Activated CD8-positive, alpha-beta memory T cell treated with anti-CD3 and anti-CD28 coated beads for 24 hours (primary cell): ENCODE measurements around the gene PSMF1.
"Not testable (repeated sequence)": the region's sequence is repeated elsewhere in the genome, so short reads cannot be mapped to it uniquely, and the experiment has no call there.

ENCODE experiments used
- DNase-seq: peaks from one replicate; pipeline ENCODE4 v3.0.0-alpha.2; 2020

PSMF1 gene

GRCh38 chr20:1197801-1198200 lies 79.4 kb downstream of the PSMF1 start:
- no peak for DNase-seq

GRCh38 chr20:1198751-1199150 lies 80.3 kb downstream of the PSMF1 start:
- no peak for DNase-seq

DNA sequence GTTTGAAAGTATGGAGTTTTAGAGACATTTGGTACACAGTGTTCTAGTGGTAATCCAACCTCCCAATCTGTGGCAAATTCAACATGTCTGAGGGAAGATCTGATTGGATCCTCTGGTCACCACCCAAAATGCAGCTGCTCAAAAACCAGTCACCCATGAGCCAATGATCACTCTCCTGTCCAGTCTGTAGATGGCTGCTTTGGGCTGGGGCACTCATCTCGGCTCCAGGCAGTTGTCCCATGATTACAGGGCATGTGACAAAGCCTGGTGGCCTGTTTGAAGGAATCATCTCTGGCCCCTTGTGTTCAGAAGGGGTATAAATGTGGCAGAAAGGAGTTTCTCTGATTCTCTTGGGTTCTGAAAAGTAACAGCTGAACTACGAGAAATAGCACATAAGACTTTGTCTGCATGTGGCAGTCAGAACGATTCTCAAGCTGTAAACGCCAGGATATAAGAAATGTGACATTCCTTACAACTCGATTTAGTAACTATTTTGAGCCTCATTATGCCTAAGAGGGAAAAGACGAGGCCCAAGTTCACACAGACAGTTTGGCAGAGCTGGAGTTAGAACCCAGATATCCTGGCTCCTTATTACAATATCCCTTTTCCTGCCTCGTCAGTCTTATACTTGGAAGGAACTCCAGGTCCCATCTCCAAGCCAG lies 80.9 kb downstream of the PSMF1 start:
- DNase-seq: no peak

- DNase-seq: no peak
These were observed 81.6 kb downstream of the PSMF1 start for GRCh38 chr20:1199964-1200363.

DNA sequence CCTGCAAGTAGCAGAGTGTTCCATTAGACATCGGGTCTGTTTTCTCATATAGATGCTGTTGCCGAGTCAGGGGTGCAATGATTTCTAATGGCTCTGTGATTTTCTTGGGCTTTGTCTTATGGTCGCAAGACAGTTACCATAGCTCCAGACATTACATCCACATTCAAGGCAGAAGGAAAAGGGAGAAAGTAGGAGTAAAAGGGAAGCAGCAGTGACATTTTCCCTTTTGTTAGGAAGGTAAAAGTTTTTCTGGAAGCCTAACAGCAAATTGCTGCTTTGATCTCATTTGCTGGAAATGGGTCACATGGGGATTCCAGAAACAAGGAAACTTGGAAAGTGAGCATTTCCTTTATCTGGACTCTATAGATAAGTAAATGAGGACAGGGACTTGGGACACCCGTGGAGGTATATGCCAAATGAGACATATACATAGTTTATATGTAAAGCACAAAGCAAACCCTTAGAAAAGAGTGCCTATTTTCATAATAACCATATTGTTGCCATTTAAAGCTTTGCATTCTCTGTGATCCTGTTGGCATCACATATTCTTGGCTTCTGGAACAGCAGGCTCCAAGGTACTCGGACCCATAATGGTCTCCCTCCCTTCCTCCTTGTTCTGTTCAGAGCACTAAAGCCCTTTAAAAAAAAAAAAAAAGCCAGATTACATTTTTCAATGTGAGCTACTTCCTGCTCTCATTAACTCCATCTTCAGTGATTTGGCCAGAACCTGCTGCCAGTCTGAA lies 84.5 kb downstream of the PSMF1 start, which contains the start of gene C20orf202:
TSS of gene C20orf202 (plus strand) at position 693 of the 743 bp plus-strand sequence. CDS start 132 bp downstream, outside the sequence.
- DNase-seq: no peak

GRCh38 chr20:1203630-1204029 lies 85.2 kb downstream of the PSMF1 start:
- DNase-seq: no peak

DNA sequence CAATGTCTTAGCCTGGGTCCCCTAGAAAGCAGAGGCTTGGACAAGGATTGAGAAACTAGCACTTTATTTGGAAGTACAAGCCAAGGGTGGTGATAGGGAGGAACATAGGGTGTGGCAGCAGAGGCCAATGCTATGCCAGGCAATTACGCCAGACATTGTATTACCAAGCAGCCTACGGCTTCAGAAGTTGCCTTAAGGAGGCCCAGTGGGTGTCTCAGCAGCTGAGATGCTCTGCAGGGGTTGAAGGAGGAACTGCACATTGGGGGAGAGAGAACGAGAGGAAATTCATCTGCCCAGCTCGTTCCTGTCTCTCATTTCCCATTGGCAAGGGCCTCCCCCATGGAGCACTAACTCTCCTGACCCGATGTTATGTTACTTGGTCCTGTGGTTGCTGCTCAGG lies 85.7 kb downstream of the PSMF1 start:
- DNase-seq: no peak

GRCh38 chr20:1204576-1204975 lies 86.2 kb downstream of the PSMF1 start:
- DNase-seq: no peak

DNA sequence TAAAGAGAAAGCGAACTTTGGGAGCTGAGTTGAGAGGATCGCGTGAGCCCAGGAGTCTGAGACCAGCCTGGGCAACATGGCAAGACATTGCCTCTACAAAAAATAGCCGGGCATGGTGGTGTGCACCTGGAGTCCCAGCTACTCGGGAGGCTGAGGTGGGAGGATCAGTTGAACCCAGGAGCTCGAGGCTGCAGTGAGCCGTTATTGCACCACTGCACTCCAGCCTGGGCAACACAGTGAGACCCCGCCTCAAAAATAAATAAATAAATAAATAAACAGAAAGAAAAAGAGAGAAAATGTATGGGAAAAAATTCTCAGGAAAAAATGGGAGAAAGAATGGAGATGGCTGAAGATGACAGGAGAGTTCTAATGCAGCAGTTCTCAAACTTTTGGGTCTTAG lies 87.4 kb downstream of the PSMF1 start:
- no peak for DNase-seq

DNA sequence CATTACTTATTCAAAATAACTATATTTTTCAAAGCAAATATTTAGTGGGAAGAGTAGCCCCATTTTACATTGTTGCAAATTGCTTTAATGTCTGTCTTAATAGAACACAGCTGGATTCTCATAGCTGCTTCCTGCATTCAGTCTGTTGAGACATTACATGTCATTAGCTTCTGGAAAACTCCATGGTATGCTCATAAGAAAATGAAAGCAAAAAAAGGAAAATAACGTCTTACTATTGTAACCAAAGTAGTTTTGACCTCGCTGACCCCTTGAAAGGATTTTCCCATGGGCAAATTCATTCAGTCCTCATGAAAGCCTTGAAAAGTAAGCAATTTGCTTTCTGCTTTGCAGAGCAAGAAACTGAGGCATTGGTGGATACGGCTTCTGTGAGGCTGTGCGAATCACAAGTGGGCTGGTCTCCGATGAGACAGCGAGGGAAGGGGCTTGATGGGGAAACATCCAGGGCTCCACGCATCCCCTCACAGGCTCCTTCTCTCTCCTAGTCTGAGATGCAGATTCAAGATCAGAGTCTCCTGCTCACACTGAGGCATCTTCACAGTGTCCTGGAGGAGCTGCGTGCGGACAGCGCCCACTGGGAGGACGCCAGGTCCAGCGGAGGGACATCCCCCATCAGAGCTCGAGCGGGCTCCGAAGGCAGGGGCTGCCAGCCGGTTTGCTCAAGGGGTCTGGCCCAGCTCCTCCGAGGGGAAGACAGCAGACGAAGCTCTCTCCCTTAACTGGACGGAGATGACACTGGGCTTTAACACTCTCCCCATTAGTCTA lies 88.2 kb downstream of the PSMF1 start:
- no peak for DNase-seq

DNA sequence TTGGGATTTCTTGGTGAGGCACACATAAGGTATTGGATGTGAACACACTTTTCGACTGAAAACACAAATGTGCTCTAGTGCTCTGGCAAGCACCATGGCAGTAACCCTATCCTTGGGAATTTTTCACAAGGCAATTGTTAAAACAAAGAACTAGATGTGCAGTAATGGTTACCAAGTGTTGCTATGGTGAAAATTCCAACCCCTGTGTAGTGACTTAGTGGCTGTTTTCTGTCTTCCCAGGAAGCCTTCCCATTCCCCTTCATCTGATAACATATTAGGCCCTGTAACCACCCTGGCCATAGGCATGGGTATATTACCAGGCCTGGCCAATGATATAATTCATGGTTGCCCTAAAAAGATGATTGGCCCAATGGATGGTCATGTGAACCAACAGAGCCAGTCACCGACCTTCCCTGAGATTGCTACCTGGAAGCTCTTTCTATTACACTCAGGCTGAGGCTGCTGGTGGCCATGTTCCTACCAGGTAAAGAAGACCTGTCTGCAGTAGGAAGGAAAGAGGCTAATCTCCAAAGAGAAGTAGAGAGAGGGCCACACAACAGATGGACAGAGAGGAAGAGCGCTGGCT lies 89.0 kb downstream of the PSMF1 start:
- no peak for DNase-seq

GRCh38 chr20:1209447-1210387 lies 91.3 kb downstream of the PSMF1 start:
- DNase-seq: no peak

- no peak for DNase-seq
These were observed 92.1 kb downstream of the PSMF1 start for GRCh38 chr20:1210501-1210900.

GRCh38 chr20:1212023-1212422 lies 93.6 kb downstream of the PSMF1 start:
- no peak for DNase-seq

DNA sequence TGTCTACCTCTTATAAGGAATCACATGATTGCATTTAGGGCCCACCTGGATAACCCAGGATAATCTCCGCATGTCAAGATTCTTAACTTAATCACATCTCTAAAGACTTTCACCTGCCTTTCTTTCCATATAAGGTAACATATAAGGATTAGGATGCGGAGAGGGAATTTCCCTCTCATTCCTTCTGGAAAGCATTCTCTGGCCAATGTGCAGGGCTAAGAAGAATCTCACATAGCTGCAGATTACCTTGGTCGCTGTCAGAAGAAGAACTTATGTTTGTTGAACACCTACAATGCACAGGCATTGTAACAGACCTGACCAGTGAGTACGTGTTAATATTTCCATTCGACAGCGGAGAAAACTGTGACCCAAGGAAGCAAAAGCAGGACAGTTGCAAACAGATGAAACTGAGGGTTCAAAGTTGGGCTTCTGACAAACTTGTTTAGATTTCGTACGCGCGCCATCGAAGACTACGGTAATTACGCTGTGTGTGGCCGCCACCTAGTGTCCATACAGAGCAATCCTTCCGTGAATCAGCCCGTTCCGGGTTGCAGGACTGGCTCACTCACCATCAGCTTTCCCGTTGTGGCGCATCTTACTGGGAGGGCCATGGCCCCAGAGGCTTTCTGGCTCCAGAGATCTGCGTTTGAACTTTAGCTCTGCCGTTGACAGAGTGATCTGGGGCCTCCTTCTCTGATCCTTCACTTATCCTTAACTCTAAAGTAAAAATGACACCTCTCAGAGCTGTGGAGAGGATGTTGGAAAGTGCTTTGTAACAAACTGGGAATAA lies 94.4 kb downstream of the PSMF1 start:
- DNase-seq: peak; percentile 81

DNA sequence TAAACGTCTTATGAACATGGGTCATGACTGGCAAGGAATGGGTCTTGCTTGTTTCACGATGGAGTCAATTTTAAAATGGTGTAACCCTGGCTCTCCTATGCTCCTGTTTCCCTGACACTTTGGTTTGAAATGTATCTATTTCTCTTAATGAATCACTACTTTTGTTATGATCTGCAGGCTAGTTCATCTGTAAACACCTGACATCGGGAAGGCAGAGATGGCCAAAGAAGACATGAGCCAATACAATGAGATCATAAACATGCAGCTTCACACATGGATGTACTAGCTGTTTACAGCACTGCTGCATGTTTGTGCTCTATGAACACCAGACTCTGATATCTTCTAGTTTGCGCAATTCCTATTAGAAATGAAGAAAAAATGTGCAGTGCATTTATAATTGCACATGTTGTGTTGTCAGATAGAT lies 96.4 kb downstream of the PSMF1 start:
- no peak for DNase-seq

DNA sequence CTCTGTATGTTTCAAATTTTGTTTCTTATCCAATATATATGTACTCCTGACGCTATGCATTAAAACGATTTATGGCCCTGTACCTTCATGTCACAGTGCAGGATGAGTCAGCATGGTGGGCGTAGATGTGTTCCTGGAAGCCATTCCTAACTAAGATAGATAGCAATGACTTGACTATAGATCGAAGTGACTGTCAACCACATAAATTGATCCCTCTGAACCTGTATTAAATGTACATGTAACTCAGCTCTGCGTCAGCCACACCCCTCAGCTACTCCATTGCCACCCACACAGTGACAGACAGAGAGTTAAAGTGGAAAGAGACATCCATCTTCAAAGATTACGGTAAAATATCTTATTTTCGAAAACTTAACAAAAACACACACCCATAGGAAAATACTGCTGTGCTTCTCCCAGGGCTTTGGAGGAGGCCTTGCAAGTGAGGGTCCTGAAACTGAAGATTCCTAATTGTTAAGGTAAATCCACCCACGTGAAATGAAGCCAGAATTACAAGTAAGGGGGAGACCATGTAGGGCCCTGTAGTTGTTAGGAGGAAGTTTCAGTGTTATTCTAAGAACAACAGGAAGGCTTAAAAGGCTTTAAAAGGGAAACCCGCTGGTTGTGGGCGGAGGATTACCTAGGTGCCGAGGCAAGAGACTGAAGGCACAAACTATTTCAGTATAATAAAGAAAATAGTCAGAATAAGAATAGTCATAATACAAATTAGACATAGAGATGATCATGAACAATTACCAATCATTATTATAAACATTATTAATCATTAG lies 97.2 kb downstream of the PSMF1 start:
- DNase-seq: no peak

- not testable (repeated sequence) for DNase-seq
These were observed 98.4 kb downstream of the PSMF1 start for GRCh38 chr20:1216527-1217427.
